ENCODE data around the gene PHTF2. TPM values are rescaled to one million over a fixed set of nuclear protein-coding genes. Genes with fewer than 3 reads are reported as not detected.

PHTF2 gene
- total and polyA plus RNA-seq, 2 of the 4 experiments (the other 2 are of a cell fraction) = 28.3 to 69.9 TPM

DNA sequence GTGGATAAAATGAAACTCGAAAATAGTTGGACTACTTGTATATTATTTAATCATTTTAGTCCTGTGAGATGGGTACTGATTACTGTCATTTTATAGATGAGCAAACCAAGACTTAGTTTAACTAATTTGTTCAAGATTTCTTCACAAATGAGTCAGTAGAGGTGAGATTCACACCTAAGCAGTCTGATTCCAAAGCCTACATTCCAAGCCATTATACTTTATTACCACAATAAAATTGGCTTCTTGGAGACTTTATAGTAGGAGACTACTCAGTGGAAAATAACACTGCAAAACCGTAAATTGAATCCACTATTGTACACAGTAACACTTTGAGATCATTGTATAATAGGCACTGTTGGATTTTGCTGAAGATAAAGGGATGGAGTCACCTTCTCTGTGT, 2.2 kb downstream of the PHTF2 start:
- dilution Hi-C loops (cut with HindIII; ENCODE audit: low sequenced_read_pairs, unreplicated experiment) = no loop called here

More for the DNA sequence above, 2.2 kb downstream of the PHTF2 start:
- DNase-seq = no peak
- peaks cover 6% of the 10 kb centered on the region; the same call in 1 of the 2 replicates for H3K4me1 ChIP-seq (ENCODE audit: control insufficient read depth, insufficient read depth, low read length)
- no peaks in the 10 kb centered on the region for H3K36me3 ChIP-seq (ENCODE audit: control insufficient read depth, insufficient read depth, low read length)
- no peak overlapping the region for H3K27ac ChIP-seq (ENCODE audit: insufficient read depth, low read length)
- no peak overlapping the region for H3K4me2 ChIP-seq (ENCODE audit: low read depth, low read length)
- H4K5ac ChIP-seq (ENCODE audit: low read depth, low read length) = no peak overlapping the region
- no peak overlapping the region for H4K8ac ChIP-seq (ENCODE audit: low read depth in 2 of 2, low read length in 2 of 2)
- no peak overlapping the region for H2AK5ac ChIP-seq (ENCODE audit: low read depth, low read length)
- no peak overlapping the region for H2BK5ac ChIP-seq (ENCODE audit: low read depth, low read length, poor library complexity, severe bottlenecking)
- H2AFZ ChIP-seq (replicated peaks; ENCODE audit: low read length, poor library complexity) = no peak overlapping the region
- no peak overlapping the region for H2BK20ac ChIP-seq (ENCODE audit: low read depth, low read length)
- no peak overlapping the region; the same call in 1 of the 2 replicates for H3K23ac ChIP-seq (ENCODE audit: low read depth, low read length)
- H3K9ac ChIP-seq (ENCODE audit: low read depth, low read length) = no peak overlapping the region
- ChIA-PET POLR2A (ENCODE audit: unreplicated experiment) (no interaction called here), CTCF (no interaction called here)
- no peak overlapping the region for H3K4me3 ChIP-seq (ENCODE audit: insufficient read depth, low read depth, low read length)
- in situ Hi-C loops (cut with MboI; ENCODE audit: low sequenced_read_pairs) (no loop called here), intact Hi-C loops (cut with micrococcal nuclease) (no loop called here)
- H3K9me1 ChIP-seq (ENCODE audit: insufficient read depth, low read length) = 0 out of 2 replicates have a peak, but pooled peaks cover 2% of the 10 kb centered on the region
- no peaks in the 10 kb centered on the region for H3K9me3 ChIP-seq (ENCODE audit: control insufficient read depth, insufficient read depth, low read length)
- H2AK9ac ChIP-seq (replicated peaks; ENCODE audit: low read depth, low read length, poor library complexity) = no peak overlapping the region
- no peak overlapping the region for H3K56ac ChIP-seq (ENCODE audit: extremely low read depth, insufficient read depth, low read length)
- H3K79me1 ChIP-seq (ENCODE audit: low read depth in 1 of 2, low read length in 2 of 2) = peaks cover 17 to 68% of the 10 kb centered on the region in 2 experiments
- ATAC-seq (ENCODE audit: low read depth) = no peak
- H3K4ac ChIP-seq (ENCODE audit: low read depth, low read length) = no peak overlapping the region
- H2BK15ac ChIP-seq (ENCODE audit: low read depth, low read length) = no peak overlapping the region
- no peaks in the 10 kb centered on the region for H4K20me1 ChIP-seq (ENCODE audit: insufficient read depth, low read length)
- no peak overlapping the region for H3K18ac ChIP-seq (ENCODE audit: low read depth, low read length)
- H3K27me3 ChIP-seq (ENCODE audit: control insufficient read depth, insufficient read depth, low read length) = no peaks in the 10 kb centered on the region
- H3K14ac ChIP-seq (replicated peaks; ENCODE audit: low read depth, low read length) = no peak overlapping the region
- no TSS peak for BruUV-seq (replicated peaks)
- no peak overlapping the region for H2BK120ac ChIP-seq (ENCODE audit: low read depth, low read length)
- WGBS, 2 experiments (ENCODE audit: extremely low coverage in 2 of 2, insufficient read length in 1 of 2) = no CpG with 5 or more reads among the region's 2 CpGs
- TF ChIP-seq SMC3 (IDR thresholded peaks at IDR 0.05; ENCODE audit: low read depth, low read length) (no peak), RAD21 (IDR thresholded peaks at IDR 0.05; ENCODE audit: low read length) (no peak), FOS (IDR thresholded peaks at IDR 0.05; ENCODE audit: low read depth, low read length) (no peak), RFX5 (IDR thresholded peaks at IDR 0.05; ENCODE audit: low read depth, low read length) (no peak), NFE2L2 (IDR thresholded peaks at IDR 0.05; ENCODE audit: low read depth, low read length) (no peak), BHLHE40 (IDR thresholded peaks at IDR 0.05; ENCODE audit: low read depth, low read length) (no peak), MAZ (IDR thresholded peaks at IDR 0.05; ENCODE audit: borderline replicate concordance, low read depth, low read length) (no peak), POLR2A (IDR thresholded peaks at IDR 0.05; ENCODE audit: low read depth, low read length) (no peak), MAFK (IDR thresholded peaks at IDR 0.05; ENCODE audit: low read depth, low read length) (no peak), MXI1 (IDR thresholded peaks at IDR 0.05; ENCODE audit: borderline replicate concordance, low read depth, low read length) (no peak), CHD1 (IDR thresholded peaks at IDR 0.05; ENCODE audit: low read depth, low read length) (no peak), CEBPB (IDR thresholded peaks at IDR 0.05; ENCODE audit: low read depth, low read length) (no peak), RCOR1 (IDR thresholded peaks at IDR 0.05; ENCODE audit: insufficient replicate concordance, low read length) (no peak)
- TF ChIP-seq, protein P1, sequence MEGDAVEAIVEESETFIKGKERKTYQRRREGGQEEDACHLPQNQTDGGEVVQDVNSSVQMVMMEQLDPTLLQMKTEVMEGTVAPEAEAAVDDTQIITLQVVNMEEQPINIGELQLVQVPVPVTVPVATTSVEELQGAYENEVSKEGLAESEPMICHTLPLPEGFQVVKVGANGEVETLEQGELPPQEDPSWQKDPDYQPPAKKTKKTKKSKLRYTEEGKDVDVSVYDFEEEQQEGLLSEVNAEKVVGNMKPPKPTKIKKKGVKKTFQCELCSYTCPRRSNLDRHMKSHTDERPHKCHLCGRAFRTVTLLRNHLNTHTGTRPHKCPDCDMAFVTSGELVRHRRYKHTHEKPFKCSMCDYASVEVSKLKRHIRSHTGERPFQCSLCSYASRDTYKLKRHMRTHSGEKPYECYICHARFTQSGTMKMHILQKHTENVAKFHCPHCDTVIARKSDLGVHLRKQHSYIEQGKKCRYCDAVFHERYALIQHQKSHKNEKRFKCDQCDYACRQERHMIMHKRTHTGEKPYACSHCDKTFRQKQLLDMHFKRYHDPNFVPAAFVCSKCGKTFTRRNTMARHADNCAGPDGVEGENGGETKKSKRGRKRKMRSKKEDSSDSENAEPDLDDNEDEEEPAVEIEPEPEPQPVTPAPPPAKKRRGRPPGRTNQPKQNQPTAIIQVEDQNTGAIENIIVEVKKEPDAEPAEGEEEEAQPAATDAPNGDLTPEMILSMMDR (conservative IDR thresholded peaks at IDR 0.05; ENCODE audit: low read depth, low read length) = no peak
- TF ChIP-seq, protein P2, sequence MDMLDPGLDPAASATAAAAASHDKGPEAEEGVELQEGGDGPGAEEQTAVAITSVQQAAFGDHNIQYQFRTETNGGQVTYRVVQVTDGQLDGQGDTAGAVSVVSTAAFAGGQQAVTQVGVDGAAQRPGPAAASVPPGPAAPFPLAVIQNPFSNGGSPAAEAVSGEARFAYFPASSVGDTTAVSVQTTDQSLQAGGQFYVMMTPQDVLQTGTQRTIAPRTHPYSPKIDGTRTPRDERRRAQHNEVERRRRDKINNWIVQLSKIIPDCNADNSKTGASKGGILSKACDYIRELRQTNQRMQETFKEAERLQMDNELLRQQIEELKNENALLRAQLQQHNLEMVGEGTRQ (IDR thresholded peaks at IDR 0.05; ENCODE audit: low read depth, low read length) = no peak
- TF ChIP-seq, protein P3, sequence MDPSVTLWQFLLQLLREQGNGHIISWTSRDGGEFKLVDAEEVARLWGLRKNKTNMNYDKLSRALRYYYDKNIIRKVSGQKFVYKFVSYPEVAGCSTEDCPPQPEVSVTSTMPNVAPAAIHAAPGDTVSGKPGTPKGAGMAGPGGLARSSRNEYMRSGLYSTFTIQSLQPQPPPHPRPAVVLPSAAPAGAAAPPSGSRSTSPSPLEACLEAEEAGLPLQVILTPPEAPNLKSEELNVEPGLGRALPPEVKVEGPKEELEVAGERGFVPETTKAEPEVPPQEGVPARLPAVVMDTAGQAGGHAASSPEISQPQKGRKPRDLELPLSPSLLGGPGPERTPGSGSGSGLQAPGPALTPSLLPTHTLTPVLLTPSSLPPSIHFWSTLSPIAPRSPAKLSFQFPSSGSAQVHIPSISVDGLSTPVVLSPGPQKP (IDR thresholded peaks at IDR 0.05; ENCODE audit: borderline replicate concordance, low read depth, low read length) = no peak
- no peak overlapping the region for H4K91ac ChIP-seq (ENCODE audit: insufficient read depth, low read depth, low read length)

Measured in IMR-90 (cell line).